ENCODE results near the gene PTPN23. TPM values are rescaled to one million over a fixed set of nuclear protein-coding genes. Genes with fewer than 3 reads are reported as not detected.

The PTPN23 gene
- total RNA-seq, 4 donors from 2014 or later = 14.0 to 61.0 (median 30.2) TPM

Other genes with a start within 250 kb of the PTPN23 start
- 10 to 100 TPM; 42.9 to 83.1 (median 52.1) TPM for gene SETD2, start 216.9 kb upstream of the PTPN23 start, total RNA-seq
- gene KIF9, start 98.2 kb upstream of the PTPN23 start, total RNA-seq = 10 to 100 TPM in 2 of 4 donors, 1 to 10 TPM in 2; 2.8 to 16.1 (median 9.4) TPM
- 10 to 100 TPM; 13.7 to 30.3 (median 15.4) TPM for gene KLHL18, start 98.1 kb upstream of the PTPN23 start, total RNA-seq
- 10 to 100 TPM; 57.7 to 83.2 (median 78.7) TPM for gene SCAP, start 94.9 kb downstream of the PTPN23 start, total RNA-seq
- 10 to 100 TPM; 14.8 to 31.2 (median 23.8) TPM for gene ELP6, start 132.7 kb downstream of the PTPN23 start, total RNA-seq
- gene CSPG5, start 197.8 kb downstream of the PTPN23 start, total RNA-seq = 1 to 10 TPM in 3 of 4 donors, under 1 TPM in 1; 0.47 to 4.7 (median 1.2) TPM

Measured in omental fat pad (tissue), 4 donors.